RWPE1 (cell line): Measurements from ENCODE around the gene BNIP3.

Experiments
- CTCF ChIA-PET: fragments of 350-600 bp; sonication (Branson Sonifier 250); formaldehyde crosslinking; extraction: SDS; loops from one replicate; lab custom pipeline; 2021; lab: Yijun Ruan, JAX
- POLR2A ChIA-PET: fragments of 400-600 bp; formaldehyde crosslinking; extraction: SDS; loops from one replicate; lab custom pipeline; 2020; ENCODE audit warnings: antibody characterized with exemption; ENCODE audit not compliant: low non-redundant PET; lab: Yijun Ruan, JAX
- DNase-seq: peaks from one replicate; pipeline ENCODE4 v3.0.0; 2012; ENCODE audit warnings: low spot score
- H3K27ac ChIP-seq: fragments of 450-650 bp; 2 replicates; pipeline ENCODE4 v1.5.1; 2017
- CTCF ChIP-seq: fragments of 450-650 bp; conservative IDR thresholded peaks from 2 replicates; pipeline ENCODE4 v1.5.1; 2017; ENCODE audit warnings: low read depth, mild to moderate bottlenecking

Gene BNIP3

GRCh38 chr10:131963350-131963749 lies 18.4 kb downstream of the BNIP3 start:
- TF ChIP-seq CTCF = no peak
- ChIA-PET POLR2A (no interaction called here), CTCF (no interaction called here)
- DNase-seq = no peak
- H3K27ac ChIP-seq = no peak overlapping the region

GRCh38 chr10:131961777-131962662 lies 19.7 kb downstream of the BNIP3 start:
- TF ChIP-seq CTCF = no peak
- DNase-seq = no peak
- H3K27ac ChIP-seq = peak overlapping the region; percentile 30
- ChIA-PET POLR2A (no interaction called here), CTCF (interaction anchor here (1.7 kb wide), 1 partner anchor 61 kb away, joined by 7 read pairs; no protein-coding TSS in a partner anchor)

GRCh38 chr10:131961047-131961776 lies 20.5 kb downstream of the BNIP3 start:
- H3K27ac ChIP-seq = peak overlapping the region; percentile 30; the same call in 1 of the 2 replicates
- no peak for DNase-seq
- CTCF ChIA-PET = interaction anchor here (0.5 to 1.7 kb wide), 5 partner anchors 8 to 182 kb away, joined by 3 to 7 read pairs (median 3); no protein-coding TSS in a partner anchor
- POLR2A ChIA-PET = no interaction called here
- TF ChIP-seq CTCF = no peak

- no peak for TF ChIP-seq CTCF
- H3K27ac ChIP-seq = peak overlapping the region; percentile 25; the same call in 1 of the 2 replicates
- POLR2A ChIA-PET = no interaction called here
- CTCF ChIA-PET = interaction anchor here (0.5 to 1.0 kb wide), 4 partner anchors 9 to 182 kb away, joined by 3 to 4 read pairs (median 3); no protein-coding TSS in a partner anchor
- DNase-seq = no peak
These were observed 21.1 kb downstream of the BNIP3 start for GRCh38 chr10:131960631-131961046.

- TF ChIP-seq CTCF = no peak
- DNase-seq = no peak
- POLR2A ChIA-PET = no interaction called here
- CTCF ChIA-PET = no interaction called here
- peak overlapping the region; percentile 25; the same call in 1 of the 2 replicates for H3K27ac ChIP-seq
These were observed 21.9 kb downstream of the BNIP3 start for GRCh38 chr10:131959841-131960240.
